Measurements from ENCODE around the gene NCDN.

The NCDN gene

DNA sequence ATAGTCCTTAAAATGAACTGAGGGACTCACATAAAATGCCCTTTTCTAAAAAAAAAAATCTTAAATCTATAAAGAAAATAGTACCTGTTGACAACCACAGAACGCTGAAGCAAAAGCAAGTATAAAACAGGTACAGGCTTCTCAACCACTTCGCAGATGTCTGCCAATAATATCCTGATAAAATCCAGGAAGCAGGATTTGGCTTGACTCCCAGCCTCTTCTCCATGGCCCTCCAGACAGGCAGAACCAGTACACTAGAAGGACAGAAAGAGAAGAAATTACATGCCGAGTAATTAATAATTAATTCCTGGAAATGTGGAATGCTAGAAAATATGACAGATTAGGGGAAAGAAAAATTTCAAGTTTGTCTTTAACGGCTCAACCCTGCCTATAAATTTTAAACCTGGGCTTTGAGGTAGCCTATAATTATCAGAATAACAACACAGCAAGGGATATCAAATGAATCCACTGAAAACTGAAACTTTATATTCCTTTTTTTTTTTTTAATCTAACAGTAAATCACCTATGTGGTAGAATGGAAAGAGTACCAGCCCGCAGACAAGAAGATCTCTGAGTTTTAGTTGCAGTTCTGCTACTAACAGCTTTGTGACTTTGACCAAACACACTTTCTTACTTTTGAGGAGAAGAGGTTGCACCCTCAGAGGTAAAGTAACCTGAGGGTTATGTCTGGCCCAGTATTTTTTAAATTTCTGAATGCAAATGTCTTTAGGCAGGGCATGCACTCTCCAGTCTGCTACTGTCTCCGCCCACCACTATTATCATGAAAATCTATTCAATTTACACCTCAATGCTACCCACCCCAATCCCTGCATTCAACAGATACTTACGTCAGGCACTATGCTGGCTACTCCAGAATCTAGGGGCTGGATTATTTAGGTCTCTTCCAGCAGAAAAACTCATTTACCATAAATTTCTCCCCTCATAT lies 3.1 kb upstream of the NCDN start:
- Histone ChIP-seq H3K27ac (ENCODE audit: low read depth, low read length) (peak overlapping the region; percentile 95), H3K4me3 (ENCODE audit: low read length) (peak overlapping the region; percentile 91), H3K36me3 (ENCODE audit: insufficient read depth, low read length) (peaks cover 43% of the 10 kb centered on the region), H3K9ac (ENCODE audit: low read depth, low read length) (peak overlapping the region; percentile 68), H3K27me3 (ENCODE audit: insufficient read depth, low read length) (no peaks in the 10 kb centered on the region), H3K9me3 (ENCODE audit: insufficient read depth, low read depth, low read length) (no peaks in the 10 kb centered on the region), H3K4me1 (ENCODE audit: insufficient read depth, low read length) (peaks cover 32% of the 10 kb centered on the region)
- WGBS = 24% methylated on average over 7 of the region's 7 CpGs

DNA sequence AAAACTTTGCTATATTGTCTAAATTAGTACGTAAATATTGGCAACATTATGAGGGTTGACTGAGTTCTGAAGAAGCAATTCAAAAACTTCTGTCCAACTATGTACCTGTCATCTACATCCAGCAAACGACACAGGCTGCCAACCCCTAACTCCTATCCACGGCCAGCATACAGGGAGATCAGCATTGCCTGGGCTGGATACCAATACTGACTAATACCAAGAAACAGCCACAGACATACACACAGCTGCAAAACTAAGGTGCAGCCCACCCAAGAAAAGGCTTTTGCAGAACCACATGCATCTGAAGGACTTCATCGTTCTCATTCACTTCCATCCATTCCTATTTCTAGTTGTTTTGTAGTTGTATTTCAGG lies 2.4 kb upstream of the NCDN start:
- Histone ChIP-seq H3K4me3 (ENCODE audit: low read length) (peak overlapping the region; percentile 91), H3K9ac (ENCODE audit: low read depth, low read length) (peak overlapping the region; percentile 68)

DNA sequence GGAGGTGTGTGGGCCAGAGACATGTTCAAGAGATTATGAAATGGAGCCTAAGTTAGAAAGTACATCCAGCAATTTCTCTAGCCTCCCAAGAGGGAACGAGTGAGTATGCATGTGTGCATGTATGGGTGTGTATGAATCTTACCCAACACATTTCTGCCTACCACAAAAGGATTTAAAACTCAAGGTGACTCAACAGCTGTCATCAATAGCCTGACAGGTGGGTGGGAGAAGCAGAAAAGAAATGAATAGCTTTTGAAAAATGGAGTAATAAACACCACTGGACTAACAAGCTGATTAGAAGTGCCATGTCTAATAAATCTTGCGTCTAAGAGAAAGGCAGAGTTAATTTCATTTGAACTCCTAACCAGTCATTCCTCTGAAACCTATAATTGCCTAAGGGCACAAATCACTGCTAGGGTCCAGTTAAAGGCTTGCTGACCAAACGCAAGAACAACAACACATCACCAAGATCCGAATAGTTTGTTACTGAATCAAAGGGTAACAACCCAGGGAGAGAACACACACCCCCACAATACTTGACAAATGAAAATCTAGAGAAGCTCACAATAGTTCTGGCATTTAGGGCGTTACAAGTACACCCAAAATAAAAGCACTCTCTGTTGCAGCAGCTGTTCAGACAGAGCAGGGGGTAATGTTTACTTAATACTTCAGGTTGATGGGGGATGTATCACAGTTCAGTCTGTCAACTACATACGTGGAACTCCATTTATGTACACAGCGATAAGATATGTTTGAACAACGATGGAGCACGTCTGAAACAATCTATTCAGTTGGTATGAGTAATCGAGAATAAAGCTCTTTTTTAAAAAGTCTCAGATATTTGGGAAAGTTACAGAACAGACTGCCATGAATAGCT lies 1.8 kb upstream of the NCDN start:
- WGBS = 63% methylated on average over 9 of the region's 10 CpGs
- no peaks in the 10 kb centered on the region for H3K9me3 ChIP-seq (ENCODE audit: insufficient read depth, low read depth, low read length)
- peaks cover 32% of the 10 kb centered on the region for H3K4me1 ChIP-seq (ENCODE audit: insufficient read depth, low read length)
- peaks cover 42% of the 10 kb centered on the region for H3K36me3 ChIP-seq (ENCODE audit: insufficient read depth, low read length)
- H3K27me3 ChIP-seq (ENCODE audit: insufficient read depth, low read length) = no peaks in the 10 kb centered on the region
- H3K9ac ChIP-seq (ENCODE audit: low read depth, low read length) = peak overlapping the region; percentile 68
- H3K27ac ChIP-seq (ENCODE audit: low read depth, low read length) = peak overlapping the region; percentile 95
- H3K4me3 ChIP-seq (ENCODE audit: low read length) = peak overlapping the region; percentile 91

More for the DNA sequence above, 2.4 kb upstream of the NCDN start:
- Histone ChIP-seq H3K4me1 (ENCODE audit: insufficient read depth, low read length) (peaks cover 32% of the 10 kb centered on the region), H3K27ac (ENCODE audit: low read depth, low read length) (peak overlapping the region; percentile 95), H3K27me3 (ENCODE audit: insufficient read depth, low read length) (no peaks in the 10 kb centered on the region), H3K9me3 (ENCODE audit: insufficient read depth, low read depth, low read length) (no peaks in the 10 kb centered on the region), H3K36me3 (ENCODE audit: insufficient read depth, low read length) (peaks cover 42% of the 10 kb centered on the region)
- 10% methylated on average over 3 of the region's 4 CpGs for WGBS

DNA sequence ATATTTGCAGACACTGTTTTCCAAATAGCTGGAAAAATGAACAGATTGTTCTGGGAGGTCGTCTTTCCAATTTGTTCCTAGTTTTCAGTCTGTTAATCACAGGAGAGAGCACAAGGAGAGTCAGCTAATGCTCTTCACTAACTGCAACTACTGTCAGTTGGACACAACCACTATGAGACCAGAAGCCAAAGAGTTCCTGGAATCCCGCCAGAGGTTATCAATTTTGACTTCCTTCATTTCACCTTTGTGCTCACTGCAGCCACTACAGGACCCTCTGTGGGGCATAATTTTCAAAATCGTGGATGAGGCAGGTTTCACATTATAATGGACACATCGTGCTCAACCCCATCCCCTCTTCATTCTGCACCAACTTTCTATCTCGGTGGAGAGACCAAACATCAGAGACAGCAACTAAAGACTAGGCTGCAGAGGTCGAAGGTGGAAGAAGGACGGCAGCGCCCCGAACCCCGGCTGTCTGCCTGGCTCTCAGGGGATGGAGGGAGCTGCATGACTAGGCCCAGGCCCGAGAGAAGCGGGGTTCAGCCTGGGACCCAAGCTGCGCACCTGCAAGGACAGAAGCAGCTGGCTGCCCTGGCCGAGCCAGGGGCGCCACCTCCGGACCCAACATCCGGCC lies 998 bp upstream of the NCDN start:
- Histone ChIP-seq H3K9ac (ENCODE audit: low read depth, low read length) (peak overlapping the region; percentile 91), H3K36me3 (ENCODE audit: insufficient read depth, low read length) (peaks cover 42% of the 10 kb centered on the region), H3K4me3 (ENCODE audit: low read length) (peak overlapping the region; percentile 91), H3K27me3 (ENCODE audit: insufficient read depth, low read length) (no peaks in the 10 kb centered on the region), H3K4me1 (ENCODE audit: insufficient read depth, low read length) (peaks cover 32% of the 10 kb centered on the region), H3K27ac (ENCODE audit: low read depth, low read length) (peak overlapping the region; percentile 99), H3K9me3 (ENCODE audit: insufficient read depth, low read depth, low read length) (no peaks in the 10 kb centered on the region)
- WGBS = 4% methylated on average over 17 of the region's 17 CpGs

DNA sequence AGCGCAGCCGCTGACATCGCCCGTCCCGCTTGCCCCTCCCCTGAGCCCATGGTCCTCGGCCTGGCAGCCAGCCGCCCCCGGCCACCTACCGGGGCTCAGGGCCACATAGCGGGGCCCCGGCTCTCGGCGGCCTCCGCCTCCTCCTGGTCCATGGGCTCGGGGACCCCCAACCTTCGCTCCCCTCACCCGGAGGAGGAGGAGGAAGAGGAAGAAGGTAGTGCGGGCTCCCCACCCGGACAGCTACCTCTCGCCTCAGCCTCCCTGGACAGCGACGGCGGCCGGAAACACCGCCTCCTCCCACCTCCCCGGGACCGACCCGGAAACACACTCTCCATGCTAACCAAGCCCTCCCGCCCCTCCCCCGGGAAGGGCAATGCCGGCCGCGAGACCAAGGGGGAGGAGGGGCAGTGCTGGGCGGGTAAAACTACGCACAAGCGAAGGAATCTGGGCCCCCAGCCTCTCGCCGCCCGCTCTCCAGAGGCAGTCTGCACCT lies 435 bp upstream of the NCDN start, which contains the start of gene KIAA0319L:
Gene KIAA0319L, minus strand, starts transcription at position 286 of the 493 bp plus-strand sequence. CDS start 2,912 bp downstream, outside the sequence.
- Histone ChIP-seq H3K27ac (ENCODE audit: low read depth, low read length) (peak within 1 kb of the TSS; percentile 99), H3K9me3 (ENCODE audit: insufficient read depth, low read depth, low read length) (no peaks in the 10 kb centered on the region), H3K9ac (ENCODE audit: low read depth, low read length) (peak within 1 kb of the TSS; percentile 91), H3K4me3 (ENCODE audit: low read length) (peak within 1 kb of the TSS; percentile 91), H3K4me1 (ENCODE audit: insufficient read depth, low read length) (peaks cover 32% of the 10 kb centered on the region), H3K36me3 (ENCODE audit: insufficient read depth, low read length) (peaks cover 42% of the 10 kb centered on the region), H3K27me3 (ENCODE audit: insufficient read depth, low read length) (no peaks in the 10 kb centered on the region)
- WGBS = under 1% methylated on average over 33 of the region's 39 CpGs

DNA sequence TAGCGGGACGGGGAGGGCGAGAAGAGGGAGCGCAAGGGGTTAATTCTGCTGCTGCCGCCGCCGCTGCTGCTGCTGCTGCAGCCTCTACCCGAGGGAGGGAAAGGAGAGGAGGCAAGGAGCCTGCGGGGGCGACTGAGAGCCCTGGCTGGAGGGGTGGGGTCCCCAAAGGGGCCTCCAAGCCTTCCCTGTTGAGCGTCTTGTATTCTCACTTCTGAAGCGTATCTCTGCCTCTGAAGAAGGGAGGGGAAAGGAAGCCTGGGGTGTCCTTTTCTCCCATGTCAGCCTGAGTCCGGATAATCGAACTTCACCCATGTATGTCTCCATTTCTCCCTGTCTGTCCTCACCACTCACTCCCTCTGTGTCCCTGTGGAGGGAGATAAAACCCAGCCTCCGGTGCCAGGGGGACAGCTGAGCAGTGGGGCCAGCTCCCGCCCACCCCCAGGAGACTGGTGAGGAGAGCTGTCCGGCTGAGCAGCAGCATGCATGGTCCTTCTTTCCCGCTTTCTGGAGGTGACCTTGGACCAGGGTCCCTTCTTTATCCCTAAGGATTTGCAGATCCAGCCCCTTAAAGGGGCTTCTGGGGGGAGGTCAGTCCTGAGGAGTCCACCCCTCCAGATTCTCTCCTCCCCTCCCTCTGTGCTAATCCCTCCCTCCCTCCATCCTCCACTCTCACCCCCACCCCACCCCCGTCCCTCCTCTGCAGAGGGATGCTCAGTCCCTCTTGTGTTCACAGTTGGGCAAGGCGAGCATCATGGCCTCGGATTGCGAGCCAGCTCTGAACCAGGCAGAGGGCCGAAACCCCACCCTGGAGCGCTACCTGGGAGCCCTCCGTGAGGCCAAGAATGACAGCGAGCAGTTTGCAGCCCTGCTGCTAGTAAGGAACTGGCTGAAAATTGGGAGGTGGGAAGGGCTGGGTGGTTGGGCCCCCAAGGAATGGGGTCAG lies 1.0 kb downstream of the NCDN start:
- 24% methylated on average over 25 of the region's 26 CpGs for WGBS
- H3K9me3 ChIP-seq (ENCODE audit: insufficient read depth, low read depth, low read length) = no peaks in the 10 kb centered on the region
- peaks cover 39% of the 10 kb centered on the region for H3K36me3 ChIP-seq (ENCODE audit: insufficient read depth, low read length)
- H3K4me1 ChIP-seq (ENCODE audit: insufficient read depth, low read length) = peaks cover 26% of the 10 kb centered on the region
- peak overlapping the region; percentile 99; the same call in 1 of the 2 replicates for H3K27ac ChIP-seq (ENCODE audit: low read depth, low read length)
- no peaks in the 10 kb centered on the region for H3K27me3 ChIP-seq (ENCODE audit: insufficient read depth, low read length)
- peak overlapping the region; percentile 91 for H3K4me3 ChIP-seq (ENCODE audit: low read length)
- H3K9ac ChIP-seq (ENCODE audit: low read depth, low read length) = peak overlapping the region; percentile 91

DNA sequence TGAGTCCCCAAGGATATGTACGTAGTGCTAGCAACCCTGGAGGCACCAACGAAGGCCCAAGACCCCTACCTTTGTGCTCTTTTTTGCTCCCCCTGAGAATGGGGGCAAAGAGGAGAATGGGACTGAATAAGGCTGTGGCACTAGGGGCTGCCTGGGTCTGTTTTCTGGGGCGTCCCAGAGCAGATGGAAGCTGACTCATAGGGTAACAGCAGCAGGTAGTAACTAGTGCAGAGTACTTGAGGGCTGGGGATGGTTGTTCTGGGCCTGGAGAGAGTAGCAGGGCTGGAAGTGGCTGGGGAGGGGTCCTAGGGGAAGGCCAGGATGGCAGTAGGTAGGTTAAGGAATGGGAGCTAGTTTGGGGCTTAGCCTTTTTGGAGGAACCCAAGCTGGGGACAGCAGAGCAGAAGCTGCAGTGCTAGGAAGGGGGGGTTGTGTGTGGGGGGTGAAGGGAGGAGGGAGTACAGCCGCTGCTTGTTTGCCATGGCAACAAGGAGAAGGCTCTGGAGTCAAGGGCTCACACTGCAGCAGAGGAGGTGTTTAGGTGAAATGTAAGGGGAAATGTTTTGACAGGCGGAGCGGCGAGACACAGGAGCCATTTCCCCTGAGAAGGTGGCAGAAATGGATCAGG lies 1.8 kb downstream of the NCDN start:
- WGBS = 91% methylated on average over 7 of the region's 7 CpGs
- Histone ChIP-seq H3K27me3 (ENCODE audit: insufficient read depth, low read length) (no peaks in the 10 kb centered on the region), H3K9ac (ENCODE audit: low read depth, low read length) (no peak overlapping the region), H3K27ac (ENCODE audit: low read depth, low read length) (no peak overlapping the region; the same call in 1 of the 2 replicates), H3K4me1 (ENCODE audit: insufficient read depth, low read length) (peaks cover 18% of the 10 kb centered on the region), H3K4me3 (ENCODE audit: low read length) (peak overlapping the region; percentile 20), H3K36me3 (ENCODE audit: insufficient read depth, low read length) (peaks cover 44% of the 10 kb centered on the region), H3K9me3 (ENCODE audit: insufficient read depth, low read depth, low read length) (no peaks in the 10 kb centered on the region)

DNA sequence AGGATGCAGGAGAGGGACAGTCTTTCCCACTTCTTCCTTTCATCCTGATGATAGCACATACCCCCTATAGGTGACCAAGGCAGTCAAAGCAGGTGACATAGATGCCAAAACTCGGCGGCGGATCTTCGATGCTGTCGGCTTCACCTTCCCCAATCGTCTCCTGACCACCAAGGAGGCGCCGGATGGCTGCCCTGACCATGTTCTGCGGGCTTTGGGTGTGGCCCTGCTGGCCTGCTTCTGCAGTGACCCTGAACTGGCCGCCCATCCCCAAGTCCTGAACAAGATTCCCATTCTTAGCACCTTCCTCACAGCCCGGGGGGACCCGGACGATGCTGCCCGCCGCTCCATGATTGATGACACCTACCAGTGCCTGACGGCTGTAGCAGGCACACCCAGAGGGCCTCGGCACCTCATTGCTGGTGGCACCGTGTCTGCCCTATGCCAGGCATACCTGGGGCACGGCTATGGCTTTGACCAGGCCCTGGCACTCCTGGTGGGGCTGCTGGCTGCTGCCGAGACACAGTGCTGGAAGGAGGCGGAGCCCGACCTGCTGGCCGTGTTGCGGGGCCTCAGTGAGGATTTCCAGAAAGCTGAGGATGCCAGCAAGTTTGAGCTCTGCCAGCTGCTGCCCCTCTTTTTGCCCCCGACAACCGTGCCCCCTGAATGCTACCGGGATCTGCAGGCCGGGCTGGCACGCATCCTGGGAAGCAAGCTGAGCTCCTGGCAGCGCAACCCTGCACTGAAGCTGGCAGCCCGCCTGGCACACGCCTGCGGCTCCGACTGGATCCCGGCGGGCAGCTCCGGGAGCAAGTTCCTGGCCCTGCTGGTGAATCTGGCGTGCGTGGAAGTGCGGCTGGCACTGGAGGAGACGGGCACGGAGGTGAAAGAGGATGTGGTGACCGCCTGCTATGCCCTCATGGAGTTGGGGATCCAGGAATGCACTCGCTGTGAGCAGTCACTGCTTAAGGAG lies 2.9 kb downstream of the NCDN start:
- no peaks in the 10 kb centered on the region for H3K27me3 ChIP-seq (ENCODE audit: insufficient read depth, low read length)
- H3K27ac ChIP-seq (ENCODE audit: low read depth, low read length) = no peak overlapping the region
- peaks cover 51% of the 10 kb centered on the region for H3K36me3 ChIP-seq (ENCODE audit: insufficient read depth, low read length)
- H3K9me3 ChIP-seq (ENCODE audit: insufficient read depth, low read depth, low read length) = no peaks in the 10 kb centered on the region
- no peak overlapping the region for H3K4me3 ChIP-seq (ENCODE audit: low read length)
- WGBS = 94% methylated on average over 44 of the region's 44 CpGs
- no peak overlapping the region for H3K9ac ChIP-seq (ENCODE audit: low read depth, low read length)
- H3K4me1 ChIP-seq (ENCODE audit: insufficient read depth, low read length) = peaks cover 9% of the 10 kb centered on the region
